HepG2 (cell line): ENCODE data around the gene ARCN1. TPM values are rescaled to one million over a fixed set of nuclear protein-coding genes. Genes with fewer than 3 reads are reported as not detected.

Experiments
- CAMTA2 ChIP-seq: sonication (generic); formaldehyde crosslinking; IDR thresholded peaks from 2 replicates; pipeline ENCODE4 v1.4.0; 2020; ENCODE audit warnings: mild to moderate bottlenecking, missing genetic modification reagents, borderline replicate concordance
- FOXJ3 ChIP-seq: sonication (generic); formaldehyde crosslinking; IDR thresholded peaks from 2 replicates; pipeline ENCODE4 v1.4.0; 2020; ENCODE audit warnings: missing genetic modification reagents, mild to moderate bottlenecking, borderline replicate concordance
- GABPB1 ChIP-seq: IDR thresholded peaks from 2 replicates; pipeline ENCODE4 v1.6.1; 2016; ENCODE audit warnings: mild to moderate bottlenecking, missing genetic modification reagents, moderate library complexity, missing compliant biosample characterization
- IRX3 ChIP-seq: sonication (generic); formaldehyde crosslinking; IDR thresholded peaks from 2 replicates; pipeline ENCODE4 v1.8.1; 2023; ENCODE audit warnings: mild to moderate bottlenecking, low read depth, missing genetic modification reagents, borderline replicate concordance
- KAT2B ChIP-seq: fragments of 150-350 bp; IDR thresholded peaks from 2 replicates; pipeline ENCODE4 v1.6.1; 2014; ENCODE audit warnings: low read depth, low read length, borderline replicate concordance
- MBNL3 ChIP-seq: fragments of 250-450 bp; sonication (Bioruptor Pico); conservative IDR thresholded peaks from 2 replicates; pipeline ENCODE4 v1.8.0; 2022; ENCODE audit warnings: mild to moderate bottlenecking, inconsistent platforms
- ZFP36 ChIP-seq: fragments of 150-350 bp; IDR thresholded peaks from 2 replicates; pipeline ENCODE4 v1.6.1; 2018; ENCODE audit warnings: borderline replicate concordance, low read length, low read depth; ENCODE audit not compliant: partially characterized antibody
- ZNF337 ChIP-seq: sonication (generic); formaldehyde crosslinking; IDR thresholded peaks from 2 replicates; pipeline ENCODE4 v1.5.1; 2020; ENCODE audit warnings: missing genetic modification reagents, low read depth, mild to moderate bottlenecking, borderline replicate concordance
- ZNF577 ChIP-seq: sonication (generic); formaldehyde crosslinking; IDR thresholded peaks from 2 replicates; pipeline ENCODE4 v1.4.0; 2020; ENCODE audit warnings: mild to moderate bottlenecking, low read depth, missing genetic modification reagents, borderline replicate concordance
- ZNF616 ChIP-seq: sonication (generic); formaldehyde crosslinking; IDR thresholded peaks from 2 replicates; pipeline ENCODE4 v1.5.0; 2020; ENCODE audit warnings: low read depth, mild to moderate bottlenecking, missing genetic modification reagents
- ZNF792 ChIP-seq: IDR thresholded peaks from 2 replicates; pipeline ENCODE4 v1.6.1; 2016
- ZNF841 ChIP-seq: sonication (generic); formaldehyde crosslinking; IDR thresholded peaks from 2 replicates; pipeline ENCODE4 v1.8.1; 2023; ENCODE audit warnings: missing genetic modification reagents, borderline replicate concordance
- polyA plus RNA-seq, 8 experiments: library from polyadenylated mRNA; depleted of rRNA in 3 of 8; stranded (reverse) in 7 of 8; unstranded in 1 of 8; fragments of >200 nt; fragmentation: Illumina TruSeq in 4 of 8; extraction: Trizol in 4 of 8; gene quantifications; 2 replicates each; pipeline versions ENCODE4 v1.2.1 to v1.2.3, GENCODE V29; 2011 to 2016; ENCODE audit warnings: low read depth in 4 of 8, missing spikeins in 1 of 8, mixed read lengths in 1 of 8; ENCODE audit not compliant: insufficient read depth in 1 of 8
- total RNA-seq, 5 experiments: library from RNA; depleted of rRNA; stranded (reverse); fragments of >200 nt; fragmentation: Illumina TruSeq; extraction: Trizol; gene quantifications; 2 replicates each; pipeline ENCODE4 v1.2.3, GENCODE V29; 2016; ENCODE audit warnings: low read depth in 1 of 5
- TF ChIP-seq, protein P1 (sequence below), 2 experiments: sonication (generic) in 1 of 2; formaldehyde crosslinking in 1 of 2; IDR thresholded peaks; 2 replicates each; pipeline versions ENCODE4 v1.4.0 to v1.6.1; 2016 to 2020; ENCODE audit warnings: borderline replicate concordance in 1 of 2, low read depth in 1 of 2, mild to moderate bottlenecking in 1 of 2, missing genetic modification reagents in 1 of 2
- TF ChIP-seq, protein P2 (sequence below): sonication (generic); formaldehyde crosslinking; conservative IDR thresholded peaks from 2 replicates; pipeline ENCODE4 v1.4.0; 2020; ENCODE audit warnings: missing genetic modification reagents
- TF ChIP-seq, protein P3 (sequence below): sonication (generic); formaldehyde crosslinking; IDR thresholded peaks from 2 replicates; pipeline ENCODE4 v1.5.0; 2020; ENCODE audit warnings: missing genetic modification reagents
- TF ChIP-seq, protein P4 (sequence below): sonication (generic); formaldehyde crosslinking; IDR thresholded peaks from 2 replicates; pipeline ENCODE4 v1.5.0; 2020; ENCODE audit warnings: missing genetic modification reagents
- TF ChIP-seq, protein P5 (sequence below): sonication (generic); formaldehyde crosslinking; IDR thresholded peaks from 2 replicates; pipeline ENCODE4 v1.5.0; 2020; ENCODE audit warnings: mild to moderate bottlenecking, missing genetic modification reagents

ARCN1 gene
- total and polyA plus RNA-seq, 2 of the 13 experiments (the other 11 are each of a cell fraction or from before 2014, with no cell fraction given), result 148 to 200 TPM

DNA sequence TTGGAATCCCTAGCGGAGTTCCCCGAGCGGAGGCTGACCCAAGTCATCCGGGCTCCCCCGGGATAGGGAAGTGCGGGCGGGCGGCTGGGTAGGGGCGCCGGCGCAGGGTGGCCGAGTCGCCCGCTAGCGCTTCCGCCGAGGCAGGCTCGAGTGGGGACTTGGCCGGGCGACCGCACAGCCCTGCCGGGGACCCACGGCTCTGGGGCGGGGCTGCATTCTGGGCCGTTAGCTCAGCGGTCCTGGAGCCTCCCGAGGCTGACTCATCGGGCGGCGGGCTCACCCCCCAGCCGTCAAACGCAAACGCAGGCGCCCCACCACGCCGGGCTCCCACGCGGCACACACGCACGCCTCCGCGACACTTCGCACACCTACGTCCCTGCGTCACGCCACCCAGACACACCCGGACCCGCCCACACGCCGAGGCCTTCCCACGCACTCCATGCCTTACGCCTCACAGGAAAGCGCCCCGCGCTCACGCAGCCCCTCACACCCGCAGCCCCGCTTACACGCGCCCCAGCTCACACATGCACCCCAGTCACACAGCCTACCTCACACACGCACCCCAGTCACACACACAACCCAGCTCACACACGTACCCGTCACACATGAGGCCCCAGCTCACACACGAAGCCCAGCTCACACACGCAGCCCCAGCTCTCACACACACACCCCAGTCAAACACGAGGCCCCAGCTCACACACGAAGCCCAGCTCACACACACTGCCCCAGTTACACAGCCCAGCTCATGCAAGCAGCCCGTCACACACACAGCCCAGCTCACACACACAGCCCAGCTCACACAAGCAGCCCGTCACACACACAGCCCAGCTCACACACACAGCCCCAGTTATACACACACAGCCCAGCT lies 36.4 kb downstream of the ARCN1 start (continued):
- TF ChIP-seq, protein P1, sequence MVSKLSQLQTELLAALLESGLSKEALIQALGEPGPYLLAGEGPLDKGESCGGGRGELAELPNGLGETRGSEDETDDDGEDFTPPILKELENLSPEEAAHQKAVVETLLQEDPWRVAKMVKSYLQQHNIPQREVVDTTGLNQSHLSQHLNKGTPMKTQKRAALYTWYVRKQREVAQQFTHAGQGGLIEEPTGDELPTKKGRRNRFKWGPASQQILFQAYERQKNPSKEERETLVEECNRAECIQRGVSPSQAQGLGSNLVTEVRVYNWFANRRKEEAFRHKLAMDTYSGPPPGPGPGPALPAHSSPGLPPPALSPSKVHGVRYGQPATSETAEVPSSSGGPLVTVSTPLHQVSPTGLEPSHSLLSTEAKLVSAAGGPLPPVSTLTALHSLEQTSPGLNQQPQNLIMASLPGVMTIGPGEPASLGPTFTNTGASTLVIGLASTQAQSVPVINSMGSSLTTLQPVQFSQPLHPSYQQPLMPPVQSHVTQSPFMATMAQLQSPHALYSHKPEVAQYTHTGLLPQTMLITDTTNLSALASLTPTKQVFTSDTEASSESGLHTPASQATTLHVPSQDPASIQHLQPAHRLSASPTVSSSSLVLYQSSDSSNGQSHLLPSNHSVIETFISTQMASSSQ (IDR thresholded peaks at IDR 0.05; ENCODE audit: low read depth), result no peak
- TF ChIP-seq, protein P1 (CRISPR knock-in tag; IDR thresholded peaks at IDR 0.05; ENCODE audit: borderline replicate concordance), result no peak
- TF ChIP-seq, protein P2, sequence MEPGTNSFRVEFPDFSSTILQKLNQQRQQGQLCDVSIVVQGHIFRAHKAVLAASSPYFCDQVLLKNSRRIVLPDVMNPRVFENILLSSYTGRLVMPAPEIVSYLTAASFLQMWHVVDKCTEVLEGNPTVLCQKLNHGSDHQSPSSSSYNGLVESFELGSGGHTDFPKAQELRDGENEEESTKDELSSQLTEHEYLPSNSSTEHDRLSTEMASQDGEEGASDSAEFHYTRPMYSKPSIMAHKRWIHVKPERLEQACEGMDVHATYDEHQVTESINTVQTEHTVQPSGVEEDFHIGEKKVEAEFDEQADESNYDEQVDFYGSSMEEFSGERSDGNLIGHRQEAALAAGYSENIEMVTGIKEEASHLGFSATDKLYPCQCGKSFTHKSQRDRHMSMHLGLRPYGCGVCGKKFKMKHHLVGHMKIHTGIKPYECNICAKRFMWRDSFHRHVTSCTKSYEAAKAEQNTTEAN (CRISPR knock-in tag), result 0 out of 2 replicates have a peak, but pooled peaks have one; percentile 9
- TF ChIP-seq GABPB1 (CRISPR knock-in tag) (0 out of 2 replicates have a peak, but pooled peaks have one; percentile 30), ZNF792 (CRISPR knock-in tag) (no peak), ZNF577 (CRISPR knock-in tag) (no peak), KAT2B (no peak), ZNF616 (CRISPR knock-in tag) (no peak), ZNF841 (CRISPR knock-in tag) (no peak), ZFP36 (no peak), CAMTA2 (CRISPR knock-in tag) (no peak; the same call in 1 of the 2 replicates), FOXJ3 (no peak), ZNF337 (CRISPR knock-in tag) (no peak), IRX3 (no peak), MBNL3 (no peak)
- TF ChIP-seq, protein P3, sequence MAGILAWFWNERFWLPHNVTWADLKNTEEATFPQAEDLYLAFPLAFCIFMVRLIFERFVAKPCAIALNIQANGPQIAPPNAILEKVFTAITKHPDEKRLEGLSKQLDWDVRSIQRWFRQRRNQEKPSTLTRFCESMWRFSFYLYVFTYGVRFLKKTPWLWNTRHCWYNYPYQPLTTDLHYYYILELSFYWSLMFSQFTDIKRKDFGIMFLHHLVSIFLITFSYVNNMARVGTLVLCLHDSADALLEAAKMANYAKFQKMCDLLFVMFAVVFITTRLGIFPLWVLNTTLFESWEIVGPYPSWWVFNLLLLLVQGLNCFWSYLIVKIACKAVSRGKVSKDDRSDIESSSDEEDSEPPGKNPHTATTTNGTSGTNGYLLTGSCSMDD (CRISPR knock-in tag), result no peak
- TF ChIP-seq, protein P4, sequence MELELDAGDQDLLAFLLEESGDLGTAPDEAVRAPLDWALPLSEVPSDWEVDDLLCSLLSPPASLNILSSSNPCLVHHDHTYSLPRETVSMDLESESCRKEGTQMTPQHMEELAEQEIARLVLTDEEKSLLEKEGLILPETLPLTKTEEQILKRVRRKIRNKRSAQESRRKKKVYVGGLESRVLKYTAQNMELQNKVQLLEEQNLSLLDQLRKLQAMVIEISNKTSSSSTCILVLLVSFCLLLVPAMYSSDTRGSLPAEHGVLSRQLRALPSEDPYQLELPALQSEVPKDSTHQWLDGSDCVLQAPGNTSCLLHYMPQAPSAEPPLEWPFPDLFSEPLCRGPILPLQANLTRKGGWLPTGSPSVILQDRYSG (CRISPR knock-in tag), result no peak
- TF ChIP-seq, protein P5, sequence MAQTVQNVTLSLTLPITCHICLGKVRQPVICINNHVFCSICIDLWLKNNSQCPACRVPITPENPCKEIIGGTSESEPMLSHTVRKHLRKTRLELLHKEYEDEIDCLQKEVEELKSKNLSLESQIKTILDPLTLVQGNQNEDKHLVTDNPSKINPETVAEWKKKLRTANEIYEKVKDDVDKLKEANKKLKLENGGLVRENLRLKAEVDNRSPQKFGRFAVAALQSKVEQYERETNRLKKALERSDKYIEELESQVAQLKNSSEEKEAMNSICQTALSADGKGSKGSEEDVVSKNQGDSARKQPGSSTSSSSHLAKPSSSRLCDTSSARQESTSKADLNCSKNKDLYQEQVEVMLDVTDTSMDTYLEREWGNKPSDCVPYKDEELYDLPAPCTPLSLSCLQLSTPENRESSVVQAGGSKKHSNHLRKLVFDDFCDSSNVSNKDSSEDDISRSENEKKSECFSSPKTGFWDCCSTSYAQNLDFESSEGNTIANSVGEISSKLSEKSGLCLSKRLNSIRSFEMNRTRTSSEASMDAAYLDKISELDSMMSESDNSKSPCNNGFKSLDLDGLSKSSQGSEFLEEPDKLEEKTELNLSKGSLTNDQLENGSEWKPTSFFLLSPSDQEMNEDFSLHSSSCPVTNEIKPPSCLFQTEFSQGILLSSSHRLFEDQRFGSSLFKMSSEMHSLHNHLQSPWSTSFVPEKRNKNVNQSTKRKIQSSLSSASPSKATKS (CRISPR knock-in tag), result no peak
